ENCODE measurements around the gene RYR2.
"Not testable (repeated sequence)": the region's sequence is repeated elsewhere in the genome, so short reads cannot be mapped to it uniquely, and the experiment has no call there.

Gene RYR2

GRCh38 chr1:237834048-237834447 lies 792.1 kb downstream of the RYR2 start:
- no peak for DNase-seq

- DNase-seq: no peak
Observed at GRCh38 chr1:237834461-237834860, 792.5 kb downstream of the RYR2 start.

DNA sequence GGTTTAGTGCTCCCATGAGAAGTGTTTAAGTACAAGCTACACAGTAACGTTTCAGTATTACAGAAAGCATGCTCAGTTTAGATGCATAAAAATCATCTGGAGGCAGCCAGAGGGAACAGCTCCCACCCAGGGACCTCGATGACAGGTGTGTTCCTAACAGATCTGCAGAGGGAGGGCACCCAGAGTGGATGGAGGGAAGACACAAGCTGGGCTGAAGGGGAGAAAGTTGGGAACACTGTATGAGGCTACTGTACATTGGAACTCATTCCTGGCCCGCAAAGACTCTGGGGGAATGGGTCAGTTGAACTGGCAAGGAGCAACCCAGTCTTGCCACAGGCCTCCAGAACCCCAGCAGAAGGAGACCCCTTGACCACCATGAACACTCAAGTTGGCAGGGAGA lies 796.3 kb downstream of the RYR2 start:
- no peak for DNase-seq

GRCh38 chr1:237838904-237839534 lies 797.0 kb downstream of the RYR2 start:
- no peak for DNase-seq

DNA sequence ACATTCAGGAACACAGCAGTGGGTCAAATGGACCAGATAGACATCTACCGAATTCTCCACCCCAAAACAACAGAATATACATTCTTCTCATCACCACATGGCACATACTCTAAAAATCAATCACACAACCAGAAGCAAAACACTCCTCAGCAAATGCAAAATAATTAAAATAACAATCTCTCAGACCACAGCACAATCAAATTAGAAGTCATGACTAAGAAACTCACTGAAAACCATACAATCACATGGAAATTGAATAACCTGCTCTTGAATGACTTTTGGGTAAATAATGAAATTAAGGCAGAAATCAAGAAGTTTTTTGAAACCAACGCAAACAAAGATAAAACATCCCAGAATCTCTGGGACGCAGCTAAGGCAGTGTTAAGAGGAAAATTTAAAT lies 799.5 kb downstream of the RYR2 start:
- no peak for DNase-seq

DNA sequence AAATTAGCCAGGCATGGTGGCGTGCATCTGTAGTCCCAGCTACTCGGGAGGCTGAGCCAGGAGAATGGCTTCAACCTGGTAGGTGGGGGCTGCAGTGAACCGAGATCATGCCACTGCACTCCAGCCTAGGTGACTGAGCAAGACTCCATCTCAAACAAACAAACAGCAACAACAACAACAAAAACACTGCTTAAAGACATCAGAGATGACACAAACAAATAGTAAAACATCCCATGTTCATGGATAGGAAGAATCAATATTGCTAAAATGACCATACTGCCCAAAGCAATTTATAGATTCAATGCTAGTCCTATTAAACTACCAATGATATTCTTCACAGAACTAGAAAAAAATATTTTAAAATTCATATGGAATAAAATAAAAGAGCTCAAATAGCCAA lies 801.5 kb downstream of the RYR2 start:
- not testable (repeated sequence) for DNase-seq

GRCh38 chr1:237851210-237851845 lies 809.3 kb downstream of the RYR2 start:
- no peak for DNase-seq

DNA sequence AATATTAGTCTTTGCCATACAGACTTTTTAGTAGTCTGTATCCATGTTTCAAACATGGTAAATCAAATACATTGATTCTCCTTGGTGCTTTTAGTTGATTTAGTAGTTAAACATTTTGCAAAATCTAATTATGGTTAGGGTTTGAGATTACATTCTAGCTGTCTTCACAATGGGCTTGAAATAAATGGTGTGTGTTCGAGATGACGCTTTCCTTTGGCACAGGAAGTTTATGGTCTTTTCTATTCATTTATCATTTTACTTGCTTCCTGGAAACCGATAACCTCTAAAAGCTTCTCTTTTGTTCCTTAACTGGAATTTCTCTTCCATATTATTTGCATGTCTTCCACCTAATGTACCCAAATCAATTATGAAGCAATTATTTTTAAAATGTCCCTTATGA lies 810.4 kb downstream of the RYR2 start:
- DNase-seq: no peak

GRCh38 chr1:237857455-237857854 lies 815.5 kb downstream of the RYR2 start:
- DNase-seq: no peak

- DNase-seq: no peak
Observed at GRCh38 chr1:237858992-237859391, 817.0 kb downstream of the RYR2 start.

DNA sequence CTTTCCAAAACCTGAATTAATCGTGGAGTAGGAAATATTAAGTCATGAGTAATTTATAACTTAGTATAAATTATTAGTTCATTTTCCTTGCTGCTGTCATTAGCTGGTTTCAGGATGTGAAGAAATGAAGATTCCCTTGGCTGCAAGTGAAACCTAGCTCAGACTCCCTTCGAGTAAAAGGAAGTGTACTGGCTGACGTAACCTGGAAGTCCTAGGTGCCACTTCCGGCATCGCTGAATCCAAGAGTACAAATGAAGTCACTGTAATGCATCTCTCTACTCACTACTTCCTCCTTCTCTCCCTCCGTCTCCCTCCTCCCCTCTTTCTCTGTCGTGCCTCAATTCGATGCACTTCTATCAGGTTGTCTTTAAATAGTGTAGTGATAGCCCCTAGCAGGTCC lies 820.0 kb downstream of the RYR2 start:
- no peak for DNase-seq

DNA sequence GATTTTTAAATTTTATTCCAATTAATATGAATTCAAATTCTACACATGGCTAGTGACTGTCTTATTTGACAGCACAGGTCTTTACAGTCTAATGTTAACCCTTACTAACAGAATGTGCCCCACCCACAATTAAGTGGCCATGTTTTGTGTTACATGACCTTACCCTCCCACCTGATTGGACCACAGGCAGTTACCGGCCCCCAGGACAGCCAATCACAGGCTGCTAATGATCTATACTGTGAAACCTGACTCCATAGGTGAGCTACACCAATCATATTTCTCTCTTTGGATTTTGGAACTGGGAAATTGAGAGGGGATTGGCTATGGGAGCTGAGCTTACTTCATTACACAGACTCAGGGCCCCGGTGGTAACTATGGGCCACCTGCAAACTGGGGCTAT lies 821.2 kb downstream of the RYR2 start:
- no peak for DNase-seq

- DNase-seq: peak; percentile 17
Observed at GRCh38 chr1:237864338-237865244, 822.6 kb downstream of the RYR2 start.

DNA sequence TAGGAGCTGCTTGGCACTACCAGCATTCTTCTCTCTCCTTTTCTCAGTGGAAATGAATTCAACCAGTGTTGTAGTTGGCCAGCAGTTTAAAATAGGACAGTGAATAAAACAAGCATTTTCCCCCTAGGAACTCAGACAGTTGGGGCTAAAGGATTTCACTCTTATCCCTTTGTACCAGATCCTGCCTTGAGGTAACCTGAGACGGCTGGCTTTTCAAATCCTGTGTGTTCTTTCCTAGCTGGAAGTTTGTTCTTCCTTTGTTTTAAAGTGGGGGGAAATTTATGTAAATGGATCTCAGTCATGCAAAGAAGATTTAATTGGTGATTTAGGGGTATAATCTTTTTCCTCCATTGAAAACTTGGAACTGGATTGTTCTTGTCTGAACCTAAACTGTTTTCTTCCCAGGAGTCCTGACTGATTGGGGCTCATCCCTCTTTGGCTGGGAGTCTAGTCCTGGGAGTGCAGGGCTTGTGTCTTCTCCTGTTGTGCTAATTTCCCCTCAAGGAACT lies 825.5 kb downstream of the RYR2 start:
- no peak for DNase-seq

DNA sequence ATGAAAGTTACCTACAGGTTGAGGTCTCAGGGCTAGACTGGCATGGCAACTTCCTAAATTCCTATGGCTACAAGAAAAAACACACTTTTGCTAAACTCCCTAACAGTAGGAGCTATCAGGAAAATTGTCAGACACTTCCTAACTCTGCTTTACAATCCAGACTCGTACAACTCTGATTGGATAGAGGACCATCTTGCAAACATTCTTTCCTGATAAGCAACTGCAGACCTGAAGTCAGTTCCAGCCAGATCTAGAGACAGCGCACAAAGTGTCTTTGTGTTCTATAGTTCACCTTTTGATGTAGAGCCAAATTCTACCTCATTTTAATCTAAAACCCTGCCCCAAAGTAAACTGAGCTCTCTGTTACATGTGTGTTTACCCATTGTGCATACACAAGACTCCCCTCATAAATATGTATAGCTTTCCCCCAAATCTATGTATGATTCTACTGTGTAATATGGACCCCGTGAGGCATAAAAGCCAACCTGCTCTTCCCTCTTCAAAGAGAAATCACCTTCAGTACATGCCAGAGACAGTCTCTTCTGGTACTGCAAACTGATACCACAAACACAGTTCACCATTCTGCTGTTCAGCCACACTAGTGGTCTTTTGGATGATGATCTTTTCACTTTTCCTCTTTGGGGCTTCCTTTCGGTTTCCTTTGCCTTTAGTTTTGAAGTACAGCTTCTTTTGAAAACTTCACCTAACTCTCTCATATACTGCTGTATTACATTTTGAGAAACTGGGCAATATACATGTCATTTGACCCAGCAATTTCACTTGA lies 827.0 kb downstream of the RYR2 start:
- no peak for DNase-seq

GRCh38 chr1:237873487-237874211 lies 831.7 kb downstream of the RYR2 start:
- DNase-seq: no peak

DNA sequence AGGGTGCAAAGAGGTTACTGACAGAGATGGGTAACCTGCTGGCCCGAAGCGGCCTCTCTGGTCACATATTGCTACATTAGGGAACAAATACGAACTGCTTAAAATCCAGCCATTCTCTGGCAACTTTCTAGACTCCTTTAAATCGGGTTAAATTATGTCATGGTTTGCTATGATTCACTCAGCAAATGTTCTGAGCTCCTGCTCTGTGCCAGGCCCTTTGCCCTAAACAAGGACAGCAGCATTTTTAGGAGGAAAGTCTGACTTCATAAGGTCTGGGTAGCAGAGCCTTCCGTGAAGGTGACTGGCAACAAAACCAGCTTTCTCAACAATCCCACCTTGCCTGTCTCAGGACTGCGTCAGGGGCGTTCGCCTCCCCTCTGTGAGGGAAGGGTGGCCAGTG lies 833.3 kb downstream of the RYR2 start:
- no peak for DNase-seq

DNA sequence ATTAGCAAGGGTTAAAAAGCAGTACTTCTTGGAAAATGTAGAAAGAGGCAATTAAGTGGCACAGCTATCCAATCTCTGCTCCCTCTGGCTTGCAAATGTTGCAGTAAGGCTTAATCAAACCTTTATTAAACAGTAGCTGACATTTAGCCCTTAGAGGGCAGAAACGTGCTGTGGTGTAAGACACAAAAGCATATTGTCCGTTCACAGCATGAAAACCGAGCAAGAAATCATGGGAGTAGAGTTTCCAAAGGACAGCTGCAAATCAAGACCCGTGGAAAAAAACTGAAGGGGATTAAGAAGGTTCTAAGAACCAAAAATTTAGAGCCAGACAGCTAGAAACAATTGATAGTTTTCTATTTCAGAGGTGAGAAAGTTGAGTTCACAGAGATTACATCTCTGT lies 835.6 kb downstream of the RYR2 start:
- DNase-seq: no peak

GRCh38 chr1:237878406-237878805 lies 836.4 kb downstream of the RYR2 start:
- DNase-seq: no peak

GRCh38 chr1:237879195-237879594 lies 837.2 kb downstream of the RYR2 start:
- DNase-seq: no peak
